ENCODE measurements around the gene FGGY.

DNA sequence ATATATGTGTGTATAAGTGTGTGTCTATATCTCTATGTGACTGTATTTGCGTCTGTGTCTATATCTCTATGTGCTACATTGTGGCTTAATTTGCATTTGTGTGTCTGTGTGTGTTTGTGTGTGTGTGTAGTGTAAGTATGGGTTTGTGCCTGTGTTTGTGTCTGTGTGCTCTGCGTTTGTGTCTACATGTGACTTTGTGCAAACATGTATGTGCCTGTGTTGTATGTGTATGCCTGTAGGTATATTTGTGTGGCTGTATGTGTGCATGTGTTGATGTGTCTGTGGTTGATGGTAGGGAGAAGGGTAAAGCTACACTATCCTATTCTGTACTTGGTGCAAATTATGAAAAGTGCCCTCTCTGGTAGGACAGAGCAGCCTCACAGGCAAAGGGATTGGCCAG, 7.3 kb upstream of the FGGY start:
- TF ChIP-seq, protein P1, sequence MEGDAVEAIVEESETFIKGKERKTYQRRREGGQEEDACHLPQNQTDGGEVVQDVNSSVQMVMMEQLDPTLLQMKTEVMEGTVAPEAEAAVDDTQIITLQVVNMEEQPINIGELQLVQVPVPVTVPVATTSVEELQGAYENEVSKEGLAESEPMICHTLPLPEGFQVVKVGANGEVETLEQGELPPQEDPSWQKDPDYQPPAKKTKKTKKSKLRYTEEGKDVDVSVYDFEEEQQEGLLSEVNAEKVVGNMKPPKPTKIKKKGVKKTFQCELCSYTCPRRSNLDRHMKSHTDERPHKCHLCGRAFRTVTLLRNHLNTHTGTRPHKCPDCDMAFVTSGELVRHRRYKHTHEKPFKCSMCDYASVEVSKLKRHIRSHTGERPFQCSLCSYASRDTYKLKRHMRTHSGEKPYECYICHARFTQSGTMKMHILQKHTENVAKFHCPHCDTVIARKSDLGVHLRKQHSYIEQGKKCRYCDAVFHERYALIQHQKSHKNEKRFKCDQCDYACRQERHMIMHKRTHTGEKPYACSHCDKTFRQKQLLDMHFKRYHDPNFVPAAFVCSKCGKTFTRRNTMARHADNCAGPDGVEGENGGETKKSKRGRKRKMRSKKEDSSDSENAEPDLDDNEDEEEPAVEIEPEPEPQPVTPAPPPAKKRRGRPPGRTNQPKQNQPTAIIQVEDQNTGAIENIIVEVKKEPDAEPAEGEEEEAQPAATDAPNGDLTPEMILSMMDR (conservative IDR thresholded peaks at IDR 0.05 in 1 of 2, IDR thresholded peaks at IDR 0.05 in 1 of 2; ENCODE audit: extremely low read depth in 1 of 2, insufficient read depth in 1 of 2, low read depth in 1 of 2, low read length in 2 of 2) = no peak
- TF ChIP-seq EZH2 (IDR thresholded peaks at IDR 0.05; ENCODE audit: borderline replicate concordance, low read length) = no peak
